Measurements from ENCODE around the gene CDK6.
A peak's percentile ranks its signal among the peaks of the same experiment; 100 is the strongest.

The CDK6 gene

DNA sequence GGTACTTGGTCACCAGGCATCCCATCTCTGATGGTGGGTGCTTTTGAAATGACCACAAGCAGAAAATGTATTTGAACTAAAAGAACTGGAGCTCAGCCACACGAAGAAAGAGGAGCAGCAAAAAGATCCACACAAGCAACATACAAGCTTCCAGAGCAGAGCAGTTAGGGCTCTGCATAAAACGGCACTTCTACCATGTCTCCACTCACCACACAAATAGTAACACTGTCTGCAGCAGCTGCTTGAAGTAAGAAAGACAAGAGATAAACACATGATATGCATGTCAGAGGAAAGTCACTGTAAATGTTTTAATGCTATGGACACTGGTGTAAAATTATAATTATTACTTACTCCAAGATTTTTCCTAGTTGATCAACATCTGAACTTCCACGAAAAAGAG lies 213.7 kb downstream of the CDK6 start:
- Histone ChIP-seq H4K20me1 (ENCODE audit: insufficient read depth, low read length) (no peaks in the 10 kb centered on the region), H3K79me2 (ENCODE audit: insufficient read depth, low read length) (no peaks in the 10 kb centered on the region), H3K27me3 (ENCODE audit: insufficient read depth, low read length) (no peaks in the 10 kb centered on the region), H3K4me1 (ENCODE audit: insufficient read depth, low read length, severe bottlenecking) (peaks cover 19% of the 10 kb centered on the region), H3K27ac (ENCODE audit: low read depth, low read length, poor library complexity, severe bottlenecking) (peak overlapping the region; percentile 55), H3F3A (ENCODE audit: insufficient read depth, low read length) (no peaks in the 10 kb centered on the region), H3K36me3 (ENCODE audit: insufficient read depth, low read length) (peaks cover 14% of the 10 kb centered on the region; the same call in 1 of the 2 replicates), H3K9me3 (ENCODE audit: low read length) (peaks cover 5% of the 10 kb centered on the region), H3K4me2 (ENCODE audit: low read length) (no peak overlapping the region), H3K4me3 (ENCODE audit: low read depth, low read length, poor library complexity, severe bottlenecking) (no peak overlapping the region), H3K9ac (ENCODE audit: low read length) (no peak overlapping the region), H3K9me2 (ENCODE audit: low read depth, low read length) (no peaks in the 10 kb centered on the region), H2AFZ (ENCODE audit: low read length) (no peak overlapping the region)
- TF ChIP-seq, protein P1, sequence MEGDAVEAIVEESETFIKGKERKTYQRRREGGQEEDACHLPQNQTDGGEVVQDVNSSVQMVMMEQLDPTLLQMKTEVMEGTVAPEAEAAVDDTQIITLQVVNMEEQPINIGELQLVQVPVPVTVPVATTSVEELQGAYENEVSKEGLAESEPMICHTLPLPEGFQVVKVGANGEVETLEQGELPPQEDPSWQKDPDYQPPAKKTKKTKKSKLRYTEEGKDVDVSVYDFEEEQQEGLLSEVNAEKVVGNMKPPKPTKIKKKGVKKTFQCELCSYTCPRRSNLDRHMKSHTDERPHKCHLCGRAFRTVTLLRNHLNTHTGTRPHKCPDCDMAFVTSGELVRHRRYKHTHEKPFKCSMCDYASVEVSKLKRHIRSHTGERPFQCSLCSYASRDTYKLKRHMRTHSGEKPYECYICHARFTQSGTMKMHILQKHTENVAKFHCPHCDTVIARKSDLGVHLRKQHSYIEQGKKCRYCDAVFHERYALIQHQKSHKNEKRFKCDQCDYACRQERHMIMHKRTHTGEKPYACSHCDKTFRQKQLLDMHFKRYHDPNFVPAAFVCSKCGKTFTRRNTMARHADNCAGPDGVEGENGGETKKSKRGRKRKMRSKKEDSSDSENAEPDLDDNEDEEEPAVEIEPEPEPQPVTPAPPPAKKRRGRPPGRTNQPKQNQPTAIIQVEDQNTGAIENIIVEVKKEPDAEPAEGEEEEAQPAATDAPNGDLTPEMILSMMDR (IDR thresholded peaks at IDR 0.05; ENCODE audit: low read length) = no peak
- no peak for TF ChIP-seq EZH2 (IDR thresholded peaks at IDR 0.05; ENCODE audit: borderline replicate concordance, low read length)

DNA sequence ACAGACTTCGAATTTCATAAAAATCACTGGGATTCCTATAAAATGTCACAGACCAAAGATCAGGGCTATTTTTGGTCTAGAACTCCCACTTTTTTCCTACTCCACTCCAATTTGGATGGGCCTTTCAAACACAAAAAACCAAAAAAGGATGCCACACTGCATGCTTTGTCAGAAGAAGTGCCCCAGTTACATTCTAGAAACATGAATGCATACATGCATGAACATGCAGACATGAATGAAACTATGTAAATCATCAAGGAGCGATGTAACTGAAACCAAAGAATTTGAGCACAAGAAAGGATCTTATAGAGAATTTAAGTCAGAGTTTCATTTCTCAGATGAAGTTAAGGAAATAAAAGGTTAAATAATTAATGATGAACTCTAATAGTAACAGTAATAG lies 214.3 kb downstream of the CDK6 start:
- Histone ChIP-seq H3K79me2 (ENCODE audit: insufficient read depth, low read length) (no peaks in the 10 kb centered on the region), H3K36me3 (ENCODE audit: insufficient read depth, low read length) (peaks cover 17% of the 10 kb centered on the region; the same call in 1 of the 2 replicates), H3K27ac (ENCODE audit: low read depth, low read length, poor library complexity, severe bottlenecking) (peak overlapping the region; percentile 55), H3F3A (ENCODE audit: insufficient read depth, low read length) (no peaks in the 10 kb centered on the region), H3K4me3 (ENCODE audit: low read depth, low read length, poor library complexity, severe bottlenecking) (no peak overlapping the region), H2AFZ (ENCODE audit: low read length) (no peak overlapping the region), H3K27me3 (ENCODE audit: insufficient read depth, low read length) (no peaks in the 10 kb centered on the region), H4K20me1 (ENCODE audit: insufficient read depth, low read length) (no peaks in the 10 kb centered on the region), H3K9ac (ENCODE audit: low read length) (no peak overlapping the region), H3K4me1 (ENCODE audit: insufficient read depth, low read length, severe bottlenecking) (peaks cover 19% of the 10 kb centered on the region), H3K9me2 (ENCODE audit: low read depth, low read length) (no peaks in the 10 kb centered on the region), H3K4me2 (ENCODE audit: low read length) (no peak overlapping the region), H3K9me3 (ENCODE audit: low read length) (peaks cover 5% of the 10 kb centered on the region)
- no peak for TF ChIP-seq EZH2 (IDR thresholded peaks at IDR 0.05; ENCODE audit: borderline replicate concordance, low read length)
- TF ChIP-seq, protein P1 (IDR thresholded peaks at IDR 0.05; ENCODE audit: low read length) = no peak

DNA sequence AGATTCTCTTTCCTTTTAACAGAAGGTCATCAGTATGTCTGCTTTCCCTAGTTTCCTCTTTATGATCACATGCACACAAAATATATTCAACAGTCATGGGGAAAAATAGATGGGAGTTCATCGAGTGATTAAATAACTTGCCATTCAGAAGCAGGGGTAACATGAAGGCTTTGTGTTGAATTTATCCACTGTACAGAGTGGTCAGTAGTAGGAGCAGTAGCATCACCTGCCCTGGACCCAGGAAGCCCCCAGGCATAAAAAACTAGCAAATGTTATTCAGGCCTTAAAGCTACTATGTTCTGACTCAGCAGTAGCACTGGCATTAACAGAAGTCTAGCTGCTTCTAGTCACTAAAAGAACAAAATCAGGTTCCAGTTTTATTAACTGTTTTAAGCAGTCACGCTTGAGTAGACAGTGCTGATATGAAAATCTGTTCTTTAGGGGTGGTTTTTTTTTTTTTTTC lies 214.8 kb downstream of the CDK6 start:
- Histone ChIP-seq H3K79me2 (ENCODE audit: insufficient read depth, low read length) (no peaks in the 10 kb centered on the region), H4K20me1 (ENCODE audit: insufficient read depth, low read length) (no peaks in the 10 kb centered on the region), H3K4me3 (ENCODE audit: low read depth, low read length, poor library complexity, severe bottlenecking) (no peak overlapping the region), H3K4me1 (ENCODE audit: insufficient read depth, low read length, severe bottlenecking) (peaks cover 19% of the 10 kb centered on the region), H3K27ac (ENCODE audit: low read depth, low read length, poor library complexity, severe bottlenecking) (peak overlapping the region; percentile 55), H3K27me3 (ENCODE audit: insufficient read depth, low read length) (no peaks in the 10 kb centered on the region), H3K9me2 (ENCODE audit: low read depth, low read length) (no peaks in the 10 kb centered on the region), H3K9ac (ENCODE audit: low read length) (no peak overlapping the region; the same call in 1 of the 2 replicates), H3K9me3 (ENCODE audit: low read length) (peaks cover 5% of the 10 kb centered on the region), H3K36me3 (ENCODE audit: insufficient read depth, low read length) (peaks cover 22% of the 10 kb centered on the region; the same call in 1 of the 2 replicates), H3K4me2 (ENCODE audit: low read length) (no peak overlapping the region), H3F3A (ENCODE audit: insufficient read depth, low read length) (no peaks in the 10 kb centered on the region), H2AFZ (ENCODE audit: low read length) (no peak overlapping the region)
- TF ChIP-seq, protein P1 (IDR thresholded peaks at IDR 0.05; ENCODE audit: low read length) = no peak
- no peak for TF ChIP-seq EZH2 (IDR thresholded peaks at IDR 0.05; ENCODE audit: borderline replicate concordance, low read length)

Data from OCI-LY1 (cell line).